ENCODE data around the gene C18orf63. TPM values are rescaled to one million over a fixed set of nuclear protein-coding genes. Genes with fewer than 3 reads are reported as not detected.

C18orf63 gene
- total RNA-seq, 1 experiment from 2014 or later: not detected

GRCh38 chr18:74382481-74383017 lies 66.9 kb downstream of the C18orf63 start:
- H3K9ac ChIP-seq (ENCODE audit: low read length): no peak overlapping the region
- intact Hi-C loops (cut with micrococcal nuclease): no loop called here
- no peak for ATAC-seq
- no TSS peak for BruUV-seq (replicated peaks)
- H4K20me1 ChIP-seq (ENCODE audit: insufficient read depth): no peaks in the 10 kb centered on the region
- H3K9me2 ChIP-seq (ENCODE audit: insufficient read depth): no peaks in the 10 kb centered on the region
- ChIA-PET POLR2A (no interaction called here), CTCF (no interaction called here), RAD21 (ENCODE audit: low non-redundant PET in 1 of 2, low total read pairs in 2 of 2, uncharacterized antibody in 2 of 2, unreplicated experiment in 2 of 2) (no interaction called here)
- no peaks in the 10 kb centered on the region for H3K9me3 ChIP-seq (ENCODE audit: control insufficient read depth in 1 of 2, insufficient read depth in 1 of 2, low read depth in 1 of 2, low read length in 2 of 2)
- no peak overlapping the region for H3K4me3 ChIP-seq (replicated peaks in 1 of 2; ENCODE audit: low read depth in 1 of 2, low read length in 2 of 2)
- H3K4me1 ChIP-seq (ENCODE audit: control insufficient read depth in 1 of 2, insufficient read depth in 2 of 2, low read length in 2 of 2): no peaks in the 10 kb centered on the region
- H3K27ac ChIP-seq (ENCODE audit: low read depth, low read length): no peak overlapping the region
- no peaks in the 10 kb centered on the region for H3K79me2 ChIP-seq (ENCODE audit: insufficient read depth, low read length)
- H3K36me3 ChIP-seq (ENCODE audit: control insufficient read depth in 1 of 2, insufficient read depth in 2 of 2, low read length in 2 of 2): no peaks in the 10 kb centered on the region
- no peak for DNase-seq (ENCODE audit: low read depth, low spot score)
- TF ChIP-seq REST (IDR thresholded peaks at IDR 0.05; ENCODE audit: low read depth) (no peak), SP1 (IDR thresholded peaks at IDR 0.05; ENCODE audit: low read depth) (no peak), EZH2 (IDR thresholded peaks at IDR 0.05) (no peak), POLR2A (IDR thresholded peaks at IDR 0.05; ENCODE audit: borderline replicate concordance, extremely low read depth, insufficient read depth, insufficient read length) (no peak), ZFX (IDR thresholded peaks at IDR 0.05) (no peak), JUND (IDR thresholded peaks at IDR 0.05) (no peak), ELF1 (IDR thresholded peaks at IDR 0.05; ENCODE audit: borderline replicate concordance, low read depth) (no peak), RAD21 (IDR thresholded peaks at IDR 0.05; ENCODE audit: low read depth) (no peak), CTCF (IDR thresholded peaks at IDR 0.05 in 2 of 3, conservative IDR thresholded peaks at IDR 0.05 in 1 of 3; ENCODE audit: borderline replicate concordance in 1 of 3, insufficient read depth in 1 of 3, low read depth in 2 of 3, low read length in 2 of 3) (no peak), TCF7L2 (IDR thresholded peaks at IDR 0.05; ENCODE audit: borderline replicate concordance, extremely low read depth, insufficient read depth, insufficient read length) (no peak), SIN3A (IDR thresholded peaks at IDR 0.05; ENCODE audit: low read depth) (no peak), POLR2AphosphoS5 (IDR thresholded peaks at IDR 0.05; ENCODE audit: low read depth, low read length) (no peak)
- no peak overlapping the region for H3K4me2 ChIP-seq (ENCODE audit: low read length)
- H2AFZ ChIP-seq (ENCODE audit: low read depth, low read length, poor library complexity, severe bottlenecking): no peak overlapping the region
- H3K27me3 ChIP-seq (ENCODE audit: insufficient read depth, low read length): peaks cover 12% of the 10 kb centered on the region

Measured in HCT116 (cell line).